ENCODE measurements around the gene NSA2.

Gene NSA2

DNA sequence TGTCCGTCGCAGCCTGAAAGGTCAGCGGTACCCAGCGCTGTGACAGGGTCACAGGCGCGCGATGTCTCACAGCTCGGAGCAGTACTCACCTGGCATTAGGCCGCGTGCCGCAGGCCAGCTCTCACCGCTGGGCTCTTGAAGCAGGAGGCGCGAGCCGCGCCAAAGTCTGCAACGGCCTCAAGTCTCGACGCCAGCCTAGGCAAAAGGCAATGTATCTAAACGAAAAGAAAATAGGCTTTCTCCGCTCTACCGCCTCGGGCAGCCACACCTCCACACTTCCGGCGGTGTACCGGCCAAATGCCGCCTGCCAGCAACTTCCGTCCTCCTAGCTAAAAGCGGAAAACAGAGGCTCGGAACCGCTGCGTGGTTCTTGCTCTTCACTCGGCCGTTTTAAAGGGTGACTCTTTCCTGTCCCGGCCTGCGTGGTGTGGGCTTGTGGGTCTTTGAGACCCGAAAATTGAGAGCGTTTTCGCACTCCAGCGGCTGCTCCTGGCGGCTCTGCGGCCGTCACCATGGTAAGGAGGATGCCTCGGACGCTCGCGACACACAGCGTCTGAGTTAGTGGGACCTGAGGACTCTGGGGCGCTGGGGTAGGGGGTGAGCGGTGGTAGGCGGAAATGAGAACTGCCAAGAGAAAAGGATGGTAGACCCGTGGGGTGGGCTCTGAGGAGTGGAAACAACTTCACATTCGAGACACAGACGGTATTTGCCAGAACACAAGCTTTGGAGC is at the start of gene NSA2, which contains the start of gene GFM2:
Gene NSA2 (plus strand): TSS at position 401 of the 730 bp plus-strand sequence. CDS start 112 bp downstream, at position 513.
Gene GFM2 (minus strand): TSS at position 269 of the 730 bp plus-strand sequence. CDS start 3,375 bp downstream, outside the sequence.
- ATAC-seq (ENCODE audit: insufficient read depth, low read depth) (peak; percentile 90), DNase-seq (peak; percentile 92)
- Histone ChIP-seq H3K27me3 (ENCODE audit: insufficient read depth, low read length, poor library complexity) (no peaks in the 10 kb centered on the region), H3K9me3 (ENCODE audit: insufficient read depth, low read length, severe bottlenecking) (no peaks in the 10 kb centered on the region), H2AFZ (ENCODE audit: low read depth, low read length) (peak within 1 kb of the TSS; percentile 94), H3K4me2 (ENCODE audit: insufficient read depth, low read length) (peak within 1 kb of the TSS; percentile 91), H3K79me2 (ENCODE audit: insufficient read depth, low read length) (peaks cover 70% of the 10 kb centered on the region), H4K20me1 (ENCODE audit: insufficient read depth, low read length) (peaks cover 5% of the 10 kb centered on the region), H3K27ac (ENCODE audit: low read length) (peak within 1 kb of the TSS; percentile 76), H3K4me3 (ENCODE audit: low read depth in 1 of 2, low read length in 2 of 2) (peak within 1 kb of the TSS; percentile 90 to 91), H3K9ac (ENCODE audit: low read depth, low read length) (peak within 1 kb of the TSS; percentile 66), H3K4me1 (ENCODE audit: insufficient read depth, low read length) (peaks cover 46% of the 10 kb centered on the region), H3K36me3 (ENCODE audit: insufficient read depth, low read length) (peaks cover 50% of the 10 kb centered on the region)
- no peak for TF ChIP-seq EZH2 (IDR thresholded peaks at IDR 0.05; ENCODE audit: borderline replicate concordance, low read depth, low read length, severe bottlenecking)
- TF ChIP-seq, protein P1, sequence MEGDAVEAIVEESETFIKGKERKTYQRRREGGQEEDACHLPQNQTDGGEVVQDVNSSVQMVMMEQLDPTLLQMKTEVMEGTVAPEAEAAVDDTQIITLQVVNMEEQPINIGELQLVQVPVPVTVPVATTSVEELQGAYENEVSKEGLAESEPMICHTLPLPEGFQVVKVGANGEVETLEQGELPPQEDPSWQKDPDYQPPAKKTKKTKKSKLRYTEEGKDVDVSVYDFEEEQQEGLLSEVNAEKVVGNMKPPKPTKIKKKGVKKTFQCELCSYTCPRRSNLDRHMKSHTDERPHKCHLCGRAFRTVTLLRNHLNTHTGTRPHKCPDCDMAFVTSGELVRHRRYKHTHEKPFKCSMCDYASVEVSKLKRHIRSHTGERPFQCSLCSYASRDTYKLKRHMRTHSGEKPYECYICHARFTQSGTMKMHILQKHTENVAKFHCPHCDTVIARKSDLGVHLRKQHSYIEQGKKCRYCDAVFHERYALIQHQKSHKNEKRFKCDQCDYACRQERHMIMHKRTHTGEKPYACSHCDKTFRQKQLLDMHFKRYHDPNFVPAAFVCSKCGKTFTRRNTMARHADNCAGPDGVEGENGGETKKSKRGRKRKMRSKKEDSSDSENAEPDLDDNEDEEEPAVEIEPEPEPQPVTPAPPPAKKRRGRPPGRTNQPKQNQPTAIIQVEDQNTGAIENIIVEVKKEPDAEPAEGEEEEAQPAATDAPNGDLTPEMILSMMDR (IDR thresholded peaks at IDR 0.05; ENCODE audit: borderline replicate concordance, extremely low read depth, low read length, poor library complexity, severe bottlenecking), result no peak

DNA sequence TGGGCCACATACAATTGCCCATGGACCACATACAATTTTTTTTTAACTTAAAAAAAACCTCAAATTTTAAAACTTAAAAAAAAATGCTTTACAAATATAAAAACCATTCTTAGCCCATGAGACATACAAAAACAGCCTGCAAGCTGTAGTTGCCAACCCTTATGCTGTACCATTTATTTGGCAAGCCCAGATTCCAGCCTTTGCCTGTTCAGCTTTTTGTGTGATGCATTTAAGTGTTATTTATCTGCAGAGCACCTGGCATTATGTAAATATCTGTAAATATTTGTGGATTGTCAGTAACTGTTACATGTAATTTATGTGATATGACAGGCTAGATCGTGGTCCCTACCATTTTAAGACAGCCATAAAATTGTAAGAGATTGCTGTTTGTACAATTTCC is 49.5 kb upstream of the NSA2 start:
- no peaks in the 10 kb centered on the region for H3K27me3 ChIP-seq (ENCODE audit: insufficient read depth, low read length, poor library complexity)
- DNase-seq (no peak), ATAC-seq (ENCODE audit: insufficient read depth, low read depth) (no peak)
- H3K36me3 ChIP-seq (ENCODE audit: insufficient read depth, low read length), result peaks cover 66% of the 10 kb centered on the region
- no peaks in the 10 kb centered on the region for H3K9me3 ChIP-seq (ENCODE audit: insufficient read depth, low read length, severe bottlenecking)
- H3K79me2 ChIP-seq (ENCODE audit: insufficient read depth, low read length), result no peaks in the 10 kb centered on the region
- no peaks in the 10 kb centered on the region for H4K20me1 ChIP-seq (ENCODE audit: insufficient read depth, low read length)
- H3K4me3 ChIP-seq (ENCODE audit: low read depth in 1 of 2, low read length in 2 of 2), result no peak overlapping the region
- H3K4me1 ChIP-seq (ENCODE audit: insufficient read depth, low read length), result no peaks in the 10 kb centered on the region
- no peak overlapping the region for H3K9ac ChIP-seq (ENCODE audit: low read depth, low read length)
- no peak for TF ChIP-seq EZH2 (IDR thresholded peaks at IDR 0.05; ENCODE audit: borderline replicate concordance, low read depth, low read length, severe bottlenecking)
- TF ChIP-seq, protein P1 (IDR thresholded peaks at IDR 0.05; ENCODE audit: borderline replicate concordance, extremely low read depth, low read length, poor library complexity, severe bottlenecking), result no peak
- no peak overlapping the region for H3K27ac ChIP-seq (ENCODE audit: low read length)
- H3K4me2 ChIP-seq (ENCODE audit: insufficient read depth, low read length), result no peak overlapping the region
- no peak overlapping the region for H2AFZ ChIP-seq (ENCODE audit: low read depth, low read length)

DNA sequence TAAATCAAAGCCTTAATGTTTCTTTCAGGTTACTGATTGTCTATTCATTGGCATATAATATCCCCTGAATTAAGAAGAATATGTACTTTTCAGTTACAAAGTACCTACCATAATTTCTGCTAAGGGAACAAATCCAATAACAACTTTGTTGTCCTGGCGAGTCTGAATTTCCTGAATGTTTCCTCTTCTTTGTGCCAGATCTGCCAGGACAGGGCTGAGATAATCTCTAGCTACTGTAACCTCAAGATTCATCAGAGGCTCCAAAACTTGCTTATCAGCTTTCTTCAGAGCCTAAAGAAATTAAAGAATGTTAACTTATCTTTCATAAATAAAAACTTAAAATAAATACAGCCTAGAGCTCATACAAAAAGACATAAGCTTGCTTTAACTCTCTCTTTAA is 44.8 kb upstream of the NSA2 start:
- Histone ChIP-seq H4K20me1 (ENCODE audit: insufficient read depth, low read length) (no peaks in the 10 kb centered on the region), H3K4me1 (ENCODE audit: insufficient read depth, low read length) (no peaks in the 10 kb centered on the region), H3K27ac (ENCODE audit: low read length) (no peak overlapping the region), H3K27me3 (ENCODE audit: insufficient read depth, low read length, poor library complexity) (no peaks in the 10 kb centered on the region), H3K4me2 (ENCODE audit: insufficient read depth, low read length) (no peak overlapping the region), H3K9me3 (ENCODE audit: insufficient read depth, low read length, severe bottlenecking) (no peaks in the 10 kb centered on the region), H3K36me3 (ENCODE audit: insufficient read depth, low read length) (peaks cover 86% of the 10 kb centered on the region), H3K9ac (ENCODE audit: low read depth, low read length) (no peak overlapping the region), H3K79me2 (ENCODE audit: insufficient read depth, low read length) (no peaks in the 10 kb centered on the region), H2AFZ (ENCODE audit: low read depth, low read length) (no peak overlapping the region), H3K4me3 (ENCODE audit: low read depth in 1 of 2, low read length in 2 of 2) (no peak overlapping the region)
- TF ChIP-seq EZH2 (IDR thresholded peaks at IDR 0.05; ENCODE audit: borderline replicate concordance, low read depth, low read length, severe bottlenecking), result no peak
- TF ChIP-seq, protein P1 (IDR thresholded peaks at IDR 0.05; ENCODE audit: borderline replicate concordance, extremely low read depth, low read length, poor library complexity, severe bottlenecking), result no peak
- DNase-seq, result no peak
- no peak for ATAC-seq (ENCODE audit: insufficient read depth, low read depth)
